Measurements from ENCODE around the gene WNT9A.

WNT9A gene

DNA sequence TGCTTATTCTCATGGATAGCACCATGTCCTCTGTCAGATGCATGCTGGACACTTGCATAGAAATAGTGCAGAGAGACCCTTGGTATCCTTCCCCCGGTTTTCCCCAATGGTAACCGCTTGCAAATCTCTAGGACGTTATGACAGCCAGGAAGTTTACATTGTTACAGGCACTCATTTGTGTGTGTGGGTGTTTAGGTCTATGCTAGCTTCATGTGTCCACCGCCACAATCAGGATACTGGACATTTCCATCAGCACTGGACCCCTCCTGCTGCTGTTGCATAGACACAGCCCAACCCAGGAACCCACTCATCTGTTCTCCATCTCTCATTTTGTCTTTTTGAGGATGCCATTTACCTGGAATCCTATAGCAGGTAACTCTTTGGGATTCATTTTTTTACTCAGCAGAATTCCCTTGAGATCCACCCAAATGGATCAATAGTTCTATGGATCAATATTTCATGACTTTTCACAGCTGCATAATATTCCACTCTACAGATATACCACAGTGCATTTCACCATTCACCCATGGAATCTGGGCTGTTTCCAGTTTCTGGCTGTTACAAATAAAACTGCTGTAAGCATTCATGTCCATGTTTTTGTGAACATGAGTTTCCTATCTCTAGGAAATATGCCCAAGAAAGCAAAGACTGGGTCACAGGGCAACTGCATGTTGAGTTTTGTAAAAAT is 6.6 kb upstream of the WNT9A start:
- no peak for DNase-seq

- no peak for DNase-seq
Measured at GRCh38 chr1:227953022-227953412, 5.3 kb upstream of the WNT9A start.

DNA sequence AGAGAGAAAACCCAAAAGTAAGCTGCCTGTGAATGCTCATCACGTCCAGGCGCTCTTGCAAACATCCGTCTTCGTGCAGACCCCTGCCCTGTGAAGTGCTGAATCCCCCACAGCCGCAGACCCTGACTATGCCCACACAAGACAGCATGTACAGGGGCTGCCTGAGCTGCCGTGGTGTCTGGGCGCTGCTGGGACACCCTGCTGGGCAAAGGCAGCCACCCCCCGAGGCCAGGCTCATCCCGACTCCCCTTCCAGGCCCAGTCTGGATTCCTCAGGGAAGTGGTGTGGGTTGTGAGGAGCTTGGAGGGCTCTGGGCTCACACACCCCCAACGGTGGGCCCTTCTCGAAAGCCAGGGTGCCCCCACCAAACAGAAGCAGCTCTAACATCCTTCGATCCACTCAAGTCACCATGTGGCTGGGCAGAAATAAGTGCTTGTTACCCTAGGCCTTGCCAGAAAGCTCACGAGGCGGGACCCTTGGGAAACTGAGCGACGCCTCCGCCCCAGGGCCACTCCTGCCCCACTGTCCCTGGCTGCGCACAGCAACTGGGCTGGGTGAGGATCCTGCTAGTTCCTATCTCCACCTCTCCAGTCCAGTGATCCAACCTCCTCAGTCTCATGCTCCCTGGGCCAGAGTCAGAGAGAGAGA is 4.8 kb upstream of the WNT9A start:
- no peak for DNase-seq

GRCh38 chr1:227951624-227952373 is 4.1 kb upstream of the WNT9A start:
- DNase-seq, result no peak

- no peak for DNase-seq
Measured at GRCh38 chr1:227950735-227951346, 3.1 kb upstream of the WNT9A start.

GRCh38 chr1:227949954-227950734 is 2.4 kb upstream of the WNT9A start:
- no peak for DNase-seq

DNA sequence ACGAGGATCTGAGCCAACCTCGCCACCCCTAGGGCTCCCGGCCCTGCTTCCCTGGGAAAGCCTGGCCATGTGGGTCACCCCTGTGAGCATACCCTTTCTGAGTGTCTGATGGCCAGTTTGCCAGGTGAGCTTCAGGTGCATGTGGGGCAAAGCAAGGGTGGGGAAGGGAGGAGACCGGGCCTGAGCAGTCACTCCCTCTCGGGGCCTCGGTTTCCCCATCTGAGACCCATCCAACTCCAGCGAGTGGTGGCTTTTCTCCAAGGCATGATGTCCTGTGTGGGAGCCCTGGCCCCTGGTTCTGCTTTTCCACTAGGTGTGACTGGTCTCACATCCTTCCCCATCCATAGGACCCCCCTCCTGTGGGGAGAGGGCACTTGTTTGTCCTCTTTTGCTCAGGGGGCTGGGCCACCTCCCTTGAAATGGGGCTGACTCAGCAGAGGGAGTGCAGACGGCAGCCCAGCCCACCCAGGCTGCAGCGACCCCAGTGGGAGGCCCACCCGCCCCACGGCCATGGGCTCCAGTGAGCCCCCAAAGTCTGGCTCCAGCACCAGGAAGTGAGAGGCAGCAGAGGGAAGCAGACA is 1.7 kb upstream of the WNT9A start:
- no peak for DNase-seq

DNA sequence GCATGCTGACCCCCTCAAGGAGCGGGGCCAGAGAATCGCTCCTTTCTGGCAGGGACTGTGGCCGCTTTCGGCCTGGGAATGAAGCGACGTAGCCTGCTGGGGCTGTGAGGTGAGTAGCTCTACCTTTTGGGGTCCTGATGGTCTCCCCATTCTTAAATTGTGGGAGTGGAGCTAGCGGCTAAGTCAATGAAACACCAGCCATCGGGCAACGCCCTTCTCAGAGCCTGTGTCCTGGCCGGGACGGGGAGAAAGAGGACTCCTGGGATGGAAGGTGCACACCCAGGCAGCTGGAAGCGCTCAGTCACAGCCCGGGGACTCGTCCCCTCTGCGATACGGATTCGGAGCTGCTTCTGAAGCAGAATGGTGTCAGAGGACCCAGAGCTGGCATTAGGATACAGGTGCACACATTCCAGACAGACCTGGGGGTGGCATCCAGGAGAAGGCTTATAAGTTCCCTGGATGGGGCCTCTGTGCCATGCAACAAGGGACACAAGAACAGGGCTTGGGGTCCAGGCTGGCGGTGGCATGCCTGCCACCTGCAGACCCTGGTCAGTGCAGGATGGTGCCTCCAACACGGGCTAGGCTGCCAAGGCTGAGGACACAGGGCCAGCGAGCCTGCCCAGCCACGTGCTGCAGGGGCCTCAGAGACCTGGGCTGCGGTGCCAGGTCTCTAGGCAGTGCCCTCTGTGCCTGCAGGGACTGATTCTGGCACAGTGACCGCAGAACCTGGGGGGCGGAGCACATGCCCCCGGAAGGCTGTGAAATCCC is 945 bp upstream of the WNT9A start:
- no peak for DNase-seq

- DNase-seq, result no peak
Measured at GRCh38 chr1:227947386-227947675, 401 bp downstream of the WNT9A start.

DNA sequence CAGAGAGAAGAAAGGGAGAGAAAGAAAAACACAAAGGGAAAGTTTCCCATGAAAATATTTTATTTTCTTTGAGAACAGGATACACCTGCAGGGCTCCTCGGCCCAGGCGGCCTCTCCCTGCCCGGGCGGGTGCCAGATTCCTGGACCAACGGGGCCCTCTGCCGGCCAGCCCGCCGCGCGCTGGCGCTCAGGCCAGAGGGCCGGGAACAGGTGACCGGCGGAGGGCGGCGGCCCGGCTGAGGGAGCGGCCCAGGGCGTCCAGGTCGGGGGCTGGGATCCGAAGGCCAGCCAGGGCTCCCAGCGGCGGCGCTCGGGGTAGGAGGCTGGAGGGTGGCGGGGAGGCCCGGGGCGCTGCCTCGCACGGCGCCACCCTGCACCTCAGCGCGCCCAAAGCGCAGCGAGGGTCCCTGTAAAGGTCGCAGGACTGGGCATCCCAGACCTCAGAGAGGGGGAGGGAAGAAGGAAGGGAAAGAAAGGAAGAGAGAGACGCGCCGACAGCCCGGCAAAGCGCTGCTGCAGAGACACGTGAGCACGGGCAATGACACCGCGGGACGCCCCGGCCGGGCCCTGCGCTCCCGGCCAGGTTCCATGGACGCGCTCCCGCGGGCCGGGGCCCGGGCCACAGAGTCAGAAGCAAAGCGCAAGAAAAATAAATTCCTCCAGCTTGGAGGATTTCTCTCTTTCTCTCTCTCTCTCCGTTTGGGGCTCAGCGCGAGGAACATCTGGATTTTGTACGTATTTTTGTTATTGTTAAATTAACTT is 927 bp downstream of the WNT9A start:
- DNase-seq, result peak in 3 of 5 donors; percentile 41 to 52 (median 41)

DNA sequence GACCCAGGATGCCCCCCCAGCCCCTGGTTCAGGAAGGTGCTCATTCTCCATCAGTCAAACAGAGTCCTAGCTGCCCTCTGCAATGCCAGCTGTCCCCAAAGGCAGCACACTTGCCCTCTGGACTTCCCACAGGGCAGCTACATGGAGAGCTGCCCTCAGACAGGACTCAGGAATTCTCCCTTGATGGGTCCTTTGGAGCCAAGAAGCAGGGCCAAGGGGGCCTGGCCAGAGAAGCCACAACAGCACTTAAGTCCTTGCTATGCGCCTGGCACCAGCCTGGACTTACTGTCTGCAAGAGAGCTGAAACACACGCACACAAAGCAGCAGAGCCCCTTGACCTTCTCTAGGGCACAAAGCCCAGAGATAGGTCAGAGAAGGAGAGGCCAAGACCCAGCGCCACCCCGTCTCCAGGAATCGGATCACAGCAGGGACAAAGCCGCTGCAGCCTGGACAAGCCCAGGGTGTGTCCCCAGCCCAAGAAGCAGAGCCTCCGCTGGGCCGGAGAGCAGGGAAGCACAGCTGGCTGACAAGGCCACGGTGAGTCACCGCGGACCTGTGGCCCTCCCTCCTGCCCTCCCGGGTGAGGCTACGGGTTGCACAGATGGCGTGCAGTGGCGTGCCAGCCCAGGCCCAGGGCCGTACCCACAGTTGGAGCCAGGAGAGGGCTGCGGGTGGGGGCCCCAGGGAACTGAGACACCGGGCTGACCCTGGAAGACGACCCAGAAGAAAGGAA is 1.7 kb downstream of the WNT9A start:
- DNase-seq, result no peak

DNA sequence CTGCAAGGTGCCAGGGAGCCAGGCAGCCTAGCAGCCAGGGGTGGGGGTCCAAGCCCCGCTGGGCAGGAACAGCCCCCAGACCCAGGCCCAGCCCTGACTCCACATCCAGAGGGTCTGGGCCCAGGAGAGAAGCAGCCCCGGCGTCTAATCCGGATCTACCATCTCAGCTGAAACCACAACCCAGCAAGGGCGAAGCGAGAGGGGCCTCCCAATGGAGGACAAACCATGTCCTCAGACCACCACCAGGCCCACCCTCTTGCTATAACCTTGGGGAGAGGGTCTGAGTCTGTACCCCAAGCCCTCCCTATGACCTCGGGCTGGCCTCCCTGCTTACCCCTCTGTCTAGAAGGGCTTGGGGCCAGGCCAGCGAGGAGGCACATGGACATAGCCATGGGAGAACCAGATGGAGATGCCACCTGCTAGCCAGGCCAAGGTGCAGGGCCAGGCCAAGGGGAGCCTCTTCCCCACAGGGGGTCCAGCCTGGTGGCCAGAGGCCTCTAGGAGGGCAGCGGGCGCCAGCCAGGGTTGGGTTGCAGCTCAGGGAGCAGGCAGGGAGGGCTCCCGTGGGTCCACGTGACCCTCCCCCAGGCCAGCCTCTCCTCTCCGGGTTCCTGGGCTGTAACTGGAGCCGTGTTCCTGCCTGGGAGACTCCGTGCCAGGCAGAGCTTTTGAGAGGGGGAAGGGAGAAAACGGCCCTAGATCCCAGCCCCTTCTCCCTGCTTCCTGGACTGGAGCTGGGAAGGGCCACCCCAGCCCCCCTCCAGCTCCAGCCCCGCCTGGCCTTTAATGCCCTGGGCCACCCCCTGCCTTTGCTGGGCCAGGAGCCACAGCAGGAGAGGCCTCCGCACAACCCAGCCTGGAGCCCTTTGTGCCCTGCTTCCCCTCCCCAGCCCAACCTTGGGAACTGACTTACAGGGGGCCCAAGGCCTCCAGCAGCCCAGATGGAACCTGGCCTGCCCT is 2.5 kb downstream of the WNT9A start:
- DNase-seq, result no peak

DNA sequence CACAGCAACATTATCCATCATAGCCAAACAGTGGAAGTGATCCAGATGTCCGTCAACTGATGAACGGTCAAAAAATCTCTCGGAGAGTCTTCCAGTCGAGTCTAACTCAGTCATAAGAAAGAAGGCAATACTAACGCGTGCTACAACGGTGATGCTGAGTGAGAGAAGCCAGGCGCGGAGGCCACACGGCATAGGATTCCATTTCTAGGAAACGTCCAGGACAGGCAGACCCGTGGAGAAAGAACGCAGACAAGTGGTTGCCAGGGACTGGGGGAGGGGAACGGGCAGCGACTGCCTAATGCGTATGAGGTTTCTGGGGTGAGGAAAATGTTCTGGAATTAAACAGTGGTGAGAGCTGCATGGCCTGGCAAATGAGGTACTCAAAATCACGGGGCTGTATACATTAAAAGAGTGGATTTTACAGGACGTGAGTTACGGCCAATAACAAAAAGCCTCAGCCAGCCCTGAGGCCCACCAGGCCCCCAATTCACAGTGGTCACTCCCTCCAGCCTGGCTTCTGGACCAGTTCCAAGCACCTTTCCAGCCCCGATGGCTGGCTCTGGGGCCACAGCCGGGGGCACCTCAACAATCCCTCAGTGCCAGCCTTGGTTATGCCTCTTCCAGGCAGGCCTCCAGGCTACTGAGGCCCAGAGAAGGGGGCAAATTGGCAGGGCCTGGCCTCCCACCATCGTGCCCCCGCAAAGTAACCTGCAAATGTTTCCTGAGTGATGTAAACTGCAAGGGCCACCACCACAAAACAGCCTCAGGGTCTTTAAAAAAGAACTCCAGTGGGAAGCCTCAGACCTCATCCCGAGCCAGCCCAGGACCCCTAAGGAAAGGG is 3.4 kb downstream of the WNT9A start:
- no peak for DNase-seq

- DNase-seq, result no peak
Measured at GRCh38 chr1:227943381-227944089, 4.2 kb downstream of the WNT9A start.

GRCh38 chr1:227942716-227943261 is 4.9 kb downstream of the WNT9A start:
- DNase-seq, result no peak

DNA sequence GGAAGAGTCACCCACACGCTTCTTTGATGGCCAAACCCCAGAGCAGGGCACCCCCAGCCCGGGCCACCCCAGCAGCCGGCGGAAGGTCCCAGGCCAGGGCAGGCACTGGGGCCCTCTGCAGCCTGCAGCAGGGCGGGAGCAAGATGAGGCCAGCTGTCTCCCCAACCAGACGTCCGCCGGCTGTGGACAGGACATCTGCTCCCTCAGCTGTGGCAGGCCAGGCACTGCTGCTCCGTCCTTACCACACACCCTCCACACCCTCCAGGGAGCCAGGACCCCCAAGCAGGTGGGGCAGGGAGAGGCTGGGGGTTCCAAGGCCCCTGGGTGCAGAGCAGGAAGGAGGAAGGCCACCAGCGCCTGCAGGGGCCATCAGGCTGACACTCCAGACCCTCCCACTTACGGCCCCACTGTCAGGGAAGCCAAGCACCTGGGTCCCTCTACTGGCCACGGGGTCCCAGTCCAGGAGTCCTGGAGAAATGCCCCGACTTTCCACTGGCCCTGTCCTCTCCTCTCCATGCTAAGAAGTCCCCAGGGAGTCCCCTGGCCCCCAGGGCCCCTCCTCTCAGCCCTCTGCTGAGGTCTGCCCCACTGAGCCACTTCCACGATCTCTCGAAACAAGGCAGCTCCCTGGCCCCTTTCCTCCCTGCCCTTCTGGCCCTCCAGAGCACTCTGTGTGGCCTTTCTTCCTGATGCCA is 5.6 kb downstream of the WNT9A start:
- DNase-seq, result no peak
